Measurements from ENCODE around the gene MAPK8IP1.

MAPK8IP1 gene

GRCh38 chr11:45881708-45882368, 3.6 kb upstream of the MAPK8IP1 start:
- ChIA-PET CTCF (interaction anchor here (0.6 to 2.0 kb wide), 4 partner anchors 10 to 83 kb away, joined by 3 to 11 read pairs (median 4); partner anchors contain the start of gene CRY2), POLR2A (no interaction called here)
- peaks cover 0 to 25% (median 4%) of the 10 kb centered on the region in 5 experiments for H3K27me3 ChIP-seq (replicated peaks in 2 of 5; ENCODE audit: control insufficient read depth in 4 of 5, insufficient read depth in 5 of 5, low read length in 4 of 5)
- no peak for DNase-seq
- peaks cover 11 to 47% (median 26%) of the 10 kb centered on the region in 4 experiments for H3K36me3 ChIP-seq (ENCODE audit: control insufficient read depth in 4 of 4, insufficient read depth in 4 of 4, low read length in 3 of 4)
- peaks cover 3 to 13% (median 9%) of the 10 kb centered on the region in 4 experiments for H3K4me1 ChIP-seq (ENCODE audit: control extremely low read depth in 1 of 4, control insufficient read depth in 4 of 4, insufficient read depth in 4 of 4, low read length in 3 of 4)
- no peaks in the 10 kb centered on the region for H3K9me3 ChIP-seq (ENCODE audit: control extremely low read depth in 1 of 5, control insufficient read depth in 4 of 5, insufficient read depth in 2 of 5, low read depth in 1 of 5, low read length in 4 of 5)
- WGBS (ENCODE audit: insufficient coverage): 92% methylated on average over 4 of the region's 6 CpGs
- no peak overlapping the region for H3K4me3 ChIP-seq (ENCODE audit: control insufficient read depth in 1 of 7, extremely low read depth in 1 of 7, insufficient read depth in 4 of 7, low read depth in 2 of 7, low read length in 6 of 7)
- no peak overlapping the region for H3K27ac ChIP-seq (ENCODE audit: insufficient read depth in 1 of 2, low read depth in 1 of 2, low read length in 2 of 2, poor library complexity in 1 of 2, severe bottlenecking in 2 of 2)

GRCh38 chr11:45884596-45885185, 760 bp upstream of the MAPK8IP1 start:
- Histone ChIP-seq H3K36me3 (ENCODE audit: control insufficient read depth in 4 of 4, insufficient read depth in 4 of 4, low read length in 3 of 4) (peaks cover 5 to 29% (median 15%) of the 10 kb centered on the region in 4 experiments), H3K27ac (ENCODE audit: insufficient read depth in 1 of 2, low read depth in 1 of 2, low read length in 2 of 2, poor library complexity in 1 of 2, severe bottlenecking in 2 of 2) (no peak overlapping the region), H3K4me3 (ENCODE audit: control insufficient read depth in 1 of 7, extremely low read depth in 1 of 7, insufficient read depth in 4 of 7, low read depth in 2 of 7, low read length in 6 of 7) (peak overlapping the region in 3 of 7 experiments; percentile 28 to 71 (median 58)), H3K9me3 (ENCODE audit: control extremely low read depth in 1 of 5, control insufficient read depth in 4 of 5, insufficient read depth in 2 of 5, low read depth in 1 of 5, low read length in 4 of 5) (no peaks in the 10 kb centered on the region), H3K27me3 (replicated peaks in 2 of 5; ENCODE audit: control insufficient read depth in 4 of 5, insufficient read depth in 5 of 5, low read length in 4 of 5) (peaks cover 0 to 35% (median 8%) of the 10 kb centered on the region in 5 experiments), H3K4me1 (ENCODE audit: control extremely low read depth in 1 of 4, control insufficient read depth in 4 of 4, insufficient read depth in 4 of 4, low read length in 3 of 4) (peaks cover 3 to 13% (median 9%) of the 10 kb centered on the region in 4 experiments)
- ChIA-PET POLR2A (no interaction called here), CTCF (interaction anchor here (1.2 to 2.5 kb wide), 3 partner anchors 9 to 81 kb away, joined by 3 to 11 read pairs (median 3); no protein-coding TSS in a partner anchor)
- no peak for DNase-seq
- WGBS (ENCODE audit: insufficient coverage): 98% methylated on average over 6 of the region's 10 CpGs

- Histone ChIP-seq H3K4me1 (ENCODE audit: control extremely low read depth in 1 of 4, control insufficient read depth in 4 of 4, insufficient read depth in 4 of 4, low read length in 3 of 4) (peaks cover 3 to 13% (median 9%) of the 10 kb centered on the region in 4 experiments), H3K27me3 (replicated peaks in 2 of 5; ENCODE audit: control insufficient read depth in 4 of 5, insufficient read depth in 5 of 5, low read length in 4 of 5) (peaks cover 0 to 43% (median 8%) of the 10 kb centered on the region in 5 experiments), H3K4me3 (ENCODE audit: control insufficient read depth in 1 of 7, extremely low read depth in 1 of 7, insufficient read depth in 4 of 7, low read depth in 2 of 7, low read length in 6 of 7) (peak overlapping the region; percentile 46 to 71 (median 56)), H3K36me3 (ENCODE audit: control insufficient read depth in 4 of 4, insufficient read depth in 4 of 4, low read length in 3 of 4) (peaks cover 5 to 16% (median 8%) of the 10 kb centered on the region in 4 experiments), H3K27ac (ENCODE audit: insufficient read depth in 1 of 2, low read depth in 1 of 2, low read length in 2 of 2, poor library complexity in 1 of 2, severe bottlenecking in 2 of 2) (no peak overlapping the region), H3K9me3 (ENCODE audit: control extremely low read depth in 1 of 5, control insufficient read depth in 4 of 5, insufficient read depth in 2 of 5, low read depth in 1 of 5, low read length in 4 of 5) (no peaks in the 10 kb centered on the region)
- no peak for DNase-seq
- ChIA-PET POLR2A (no interaction called here), CTCF (interaction anchor here (1.4 kb wide), 1 partner anchor 125 kb away, joined by 3 read pairs; no protein-coding TSS in a partner anchor)
- 9% methylated on average over 29 of the region's 43 CpGs for WGBS (ENCODE audit: insufficient coverage)
Observed at GRCh38 chr11:45885921-45886721, 670 bp downstream of the MAPK8IP1 start.

DNA sequence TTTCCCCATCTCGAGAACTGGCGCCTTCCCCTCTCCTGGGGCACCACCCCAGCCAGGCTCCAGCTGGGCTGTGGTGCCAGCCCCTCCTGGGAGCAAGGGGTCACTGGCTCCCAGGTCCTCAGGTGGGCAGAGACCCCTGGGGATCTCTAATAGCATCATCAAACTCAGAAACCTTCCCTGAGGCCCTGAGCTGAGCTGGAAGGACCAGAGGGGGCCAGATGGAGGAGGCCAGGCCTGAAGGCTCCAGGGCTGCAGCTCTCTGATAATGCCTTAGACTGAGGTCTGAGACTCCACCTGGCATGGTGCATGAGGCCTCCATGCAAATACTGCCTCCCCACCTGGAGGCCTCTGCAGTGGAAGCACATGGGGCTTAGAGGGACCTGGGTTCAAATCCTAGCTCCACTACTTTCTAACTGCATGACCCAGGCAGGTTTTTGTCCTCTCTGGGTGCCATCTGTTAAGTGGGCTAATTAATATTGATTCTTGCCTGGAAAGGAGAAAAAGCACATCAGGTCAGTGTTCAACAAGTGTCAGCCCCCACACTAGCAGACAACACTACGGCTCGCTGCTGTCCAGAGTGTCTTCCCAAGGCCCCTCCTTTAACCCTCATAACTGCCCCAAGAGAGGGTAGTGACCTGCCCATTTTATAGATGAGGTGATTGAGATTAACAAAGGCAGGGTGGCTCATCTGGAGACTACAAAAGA, 1.5 kb downstream of the MAPK8IP1 start:
- Histone ChIP-seq H3K27me3 (replicated peaks in 2 of 5; ENCODE audit: control insufficient read depth in 4 of 5, insufficient read depth in 5 of 5, low read length in 4 of 5) (peaks cover 0 to 43% (median 8%) of the 10 kb centered on the region in 5 experiments), H3K9me3 (ENCODE audit: control extremely low read depth in 1 of 5, control insufficient read depth in 4 of 5, insufficient read depth in 2 of 5, low read depth in 1 of 5, low read length in 4 of 5) (no peaks in the 10 kb centered on the region), H3K4me3 (ENCODE audit: control insufficient read depth in 1 of 7, extremely low read depth in 1 of 7, insufficient read depth in 4 of 7, low read depth in 2 of 7, low read length in 6 of 7) (no peak overlapping the region), H3K27ac (ENCODE audit: insufficient read depth in 1 of 2, low read depth in 1 of 2, low read length in 2 of 2, poor library complexity in 1 of 2, severe bottlenecking in 2 of 2) (no peak overlapping the region), H3K4me1 (ENCODE audit: control extremely low read depth in 1 of 4, control insufficient read depth in 4 of 4, insufficient read depth in 4 of 4, low read length in 3 of 4) (peaks cover 3 to 13% (median 9%) of the 10 kb centered on the region in 4 experiments), H3K36me3 (ENCODE audit: control insufficient read depth in 4 of 4, insufficient read depth in 4 of 4, low read length in 3 of 4) (peaks cover 0 to 8% (median 2%) of the 10 kb centered on the region in 4 experiments)
- ChIA-PET POLR2A (no interaction called here), CTCF (interaction anchor here (1.4 kb wide), 1 partner anchor 124 kb away, joined by 3 read pairs; no protein-coding TSS in a partner anchor)
- WGBS (ENCODE audit: insufficient coverage): 93% methylated on average over 3 of the region's 4 CpGs
- DNase-seq: no peak

DNA sequence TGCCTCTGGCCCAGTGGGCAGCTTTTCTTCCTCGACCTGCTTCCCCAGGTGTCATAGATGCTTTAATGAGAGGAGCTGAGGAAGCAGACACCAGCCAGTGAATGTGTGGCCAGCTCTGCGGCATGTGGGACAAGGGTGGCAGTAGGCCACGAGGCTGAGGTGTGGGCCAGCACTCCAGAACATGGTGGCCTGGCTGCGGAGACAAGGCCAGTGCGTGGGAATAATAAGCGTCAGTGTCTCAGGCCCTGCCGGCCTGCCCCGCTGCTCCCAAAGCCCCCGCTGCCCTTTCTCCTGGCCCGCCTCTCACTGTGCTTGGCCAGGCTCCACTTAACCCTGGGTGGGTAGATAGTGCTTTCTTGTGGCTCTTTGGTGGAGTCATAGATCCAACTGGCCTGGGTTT, 2.1 kb downstream of the MAPK8IP1 start:
- DNase-seq: no peak
- 93% methylated on average over 7 of the region's 10 CpGs for WGBS (ENCODE audit: insufficient coverage)
- Histone ChIP-seq H3K36me3 (ENCODE audit: control insufficient read depth in 4 of 4, insufficient read depth in 4 of 4, low read length in 3 of 4) (peaks cover 0 to 2% (median 0%) of the 10 kb centered on the region in 4 experiments), H3K9me3 (ENCODE audit: control extremely low read depth in 1 of 5, control insufficient read depth in 4 of 5, insufficient read depth in 2 of 5, low read depth in 1 of 5, low read length in 4 of 5) (no peaks in the 10 kb centered on the region), H3K4me1 (ENCODE audit: control extremely low read depth in 1 of 4, control insufficient read depth in 4 of 4, insufficient read depth in 4 of 4, low read length in 3 of 4) (peaks cover 3 to 13% (median 9%) of the 10 kb centered on the region in 4 experiments), H3K27ac (ENCODE audit: insufficient read depth in 1 of 2, low read depth in 1 of 2, low read length in 2 of 2, poor library complexity in 1 of 2, severe bottlenecking in 2 of 2) (no peak overlapping the region), H3K4me3 (ENCODE audit: control insufficient read depth in 1 of 7, extremely low read depth in 1 of 7, insufficient read depth in 4 of 7, low read depth in 2 of 7, low read length in 6 of 7) (no peak overlapping the region), H3K27me3 (replicated peaks in 2 of 5; ENCODE audit: control insufficient read depth in 4 of 5, insufficient read depth in 5 of 5, low read length in 4 of 5) (peaks cover 0 to 43% (median 8%) of the 10 kb centered on the region in 5 experiments)
- ChIA-PET POLR2A (no interaction called here), CTCF (interaction anchor here (1.4 kb wide), 1 partner anchor 123 kb away, joined by 3 read pairs; no protein-coding TSS in a partner anchor)

- no peaks in the 10 kb centered on the region for H3K9me3 ChIP-seq (ENCODE audit: control extremely low read depth in 1 of 5, control insufficient read depth in 4 of 5, insufficient read depth in 2 of 5, low read depth in 1 of 5, low read length in 4 of 5)
- H3K36me3 ChIP-seq (ENCODE audit: control insufficient read depth in 4 of 4, insufficient read depth in 4 of 4, low read length in 3 of 4): no peaks in the 10 kb centered on the region
- peaks cover 3 to 13% (median 9%) of the 10 kb centered on the region in 4 experiments for H3K4me1 ChIP-seq (ENCODE audit: control extremely low read depth in 1 of 4, control insufficient read depth in 4 of 4, insufficient read depth in 4 of 4, low read length in 3 of 4)
- 93% methylated on average over 3 of the region's 8 CpGs for WGBS (ENCODE audit: insufficient coverage)
- peaks cover 0 to 46% (median 8%) of the 10 kb centered on the region in 5 experiments for H3K27me3 ChIP-seq (replicated peaks in 2 of 5; ENCODE audit: control insufficient read depth in 4 of 5, insufficient read depth in 5 of 5, low read length in 4 of 5)
- ChIA-PET POLR2A (no interaction called here), CTCF (no interaction called here)
- no peak for DNase-seq
- no peak overlapping the region for H3K4me3 ChIP-seq (ENCODE audit: control insufficient read depth in 1 of 7, extremely low read depth in 1 of 7, insufficient read depth in 4 of 7, low read depth in 2 of 7, low read length in 6 of 7)
- H3K27ac ChIP-seq (ENCODE audit: insufficient read depth in 1 of 2, low read depth in 1 of 2, low read length in 2 of 2, poor library complexity in 1 of 2, severe bottlenecking in 2 of 2): no peak overlapping the region
Observed at GRCh38 chr11:45889555-45889954, 4.1 kb downstream of the MAPK8IP1 start.
